CD4-positive, alpha-beta T cell (primary cell): ENCODE measurements around the gene PTPRN2. TPM values are rescaled to one million over a fixed set of nuclear protein-coding genes. Genes with fewer than 3 reads are reported as not detected.

Experiments used
- ATAC-seq: fragments of 200-7000 bp; cut with Tn5 transposase; one replicate; pipeline ENCODE4 v1.10.0; 2022; ENCODE audit warnings: mild to moderate bottlenecking; ENCODE audit not compliant: poor library complexity
- CTCF ChIA-PET: fragments of 350-600 bp; sonication (Branson Sonifier 250); formaldehyde crosslinking; loops from one replicate; lab custom pipeline; 2021; ENCODE audit warnings: antibody characterized with exemption, inconsistent platforms; lab: Charles Lee
- POLR2A ChIA-PET: fragments of 350-600 bp; sonication (Branson Sonifier 250); formaldehyde crosslinking; loops from one replicate; lab custom pipeline; 2021; ENCODE audit warnings: antibody characterized with exemption, inconsistent platforms; lab: Charles Lee
- DNase-seq, 14 experiments: peaks; one replicate each; pipeline ENCODE4 v3.0.0-alpha.2; 2013 to 2020; ENCODE audit warnings: mixed read lengths in 2 of 14
- H3K27ac ChIP-seq, 2 donors: one replicate each; pipeline versions ENCODE4 v1.5.1 to v1.7.0; 2013; ENCODE audit warnings: low read length in 2 of 2, low read depth in 1 of 2, mild to moderate bottlenecking in 1 of 2
- H3K27me3 ChIP-seq, 2 experiments: 1 replicate in 1 of 2; 2 replicates in 1 of 2; pipeline versions ENCODE4 v1.6.1 to v1.7.0; 2013; ENCODE audit warnings: low read length in 2 of 2, control low read depth in 1 of 2, mild to moderate bottlenecking in 1 of 2, moderate library complexity in 1 of 2; ENCODE audit not compliant: insufficient read depth in 2 of 2, control insufficient read depth in 1 of 2
- H3K36me3 ChIP-seq: one replicate; pipeline ENCODE4 v1.6.1; 2013; ENCODE audit warnings: low read length, control low read depth; ENCODE audit not compliant: insufficient read depth
- H3K4me1 ChIP-seq: one replicate; pipeline ENCODE4 v1.6.1; 2013; ENCODE audit warnings: low read length, control low read depth; ENCODE audit not compliant: insufficient read depth
- H3K4me3 ChIP-seq: one replicate; pipeline ENCODE4 v1.5.1; 2013; ENCODE audit warnings: mild to moderate bottlenecking, low read length, moderate library complexity
- H3K9me3 ChIP-seq, 2 experiments: 1 replicate in 1 of 2; 2 replicates in 1 of 2; pipeline versions ENCODE4 v1.6.1 to v1.7.0; 2013; ENCODE audit warnings: low read length in 2 of 2, mild to moderate bottlenecking in 2 of 2, control low read depth in 1 of 2, moderate library complexity in 1 of 2; ENCODE audit not compliant: control insufficient read depth in 1 of 2, insufficient read depth in 1 of 2
- H3K27ac Mint-ChIP-seq: one replicate; pipeline ENCODE4 v1.8.0; 2020; ENCODE audit warnings: mixed read lengths
- H3K27me3 Mint-ChIP-seq: one replicate; pipeline ENCODE4 v1.8.0; 2021; ENCODE audit warnings: mixed read lengths
- H3K36me3 Mint-ChIP-seq: one replicate; pipeline ENCODE4 v1.8.0; 2021; ENCODE audit warnings: low read depth, mixed read lengths
- H3K4me1 Mint-ChIP-seq: one replicate; pipeline ENCODE4 v1.8.0; 2021; ENCODE audit warnings: low read depth, mixed read lengths
- H3K4me3 Mint-ChIP-seq: one replicate; pipeline ENCODE4 v1.8.0; 2020; ENCODE audit warnings: mild to moderate bottlenecking, mixed read lengths
- H3K9me3 Mint-ChIP-seq: one replicate; pipeline ENCODE4 v1.8.0; 2020; ENCODE audit warnings: mixed read lengths
- intact Hi-C, 2 experiments: fragments of 100-400 bp; cut with DNase I in 1 of 2; cut with micrococcal nuclease in 1 of 2; formaldehyde crosslinking; loops; one replicate each; pipeline versions ENCODE4 v1.15.1 to v1.9.0; 2023 to 2025; cut with DNase I, micrococcal nuclease
- total RNA-seq, 174 experiments: library from RNA in 2 of 174; stranded (reverse) in 2 of 174; gene quantifications; one replicate each; pipeline ENCODE4 v1.2.3 and lab custom pipeline; 2021 to 2026
- TF ChIP-seq, protein P1 (sequence below): fragments of 200-600 bp; IDR thresholded peaks from one replicate; pipeline ENCODE4 v1.8.0; 2022; ENCODE audit warnings: antibody characterized with exemption, mild to moderate bottlenecking

Gene PTPRN2
- total RNA-seq, 2 experiments from 2014 or later = 0.34 to 0.44 TPM

- Mint-ChIP-seq H3K27ac (no peak overlapping the region), H3K4me3 (no peak overlapping the region), H3K9me3 (no peaks in the 10 kb centered on the region), H3K4me1 (peaks cover 15% of the 10 kb centered on the region), H3K27me3 (peaks cover 5% of the 10 kb centered on the region), H3K36me3 (no peaks in the 10 kb centered on the region)
- peaks cover 0 to 11% of the 10 kb centered on the region in 2 experiments for H3K9me3 ChIP-seq
- ChIA-PET CTCF (no interaction called here), POLR2A (no interaction called here)
- H3K27me3 ChIP-seq = no peaks in the 10 kb centered on the region
- peaks cover 8% of the 10 kb centered on the region for H3K4me1 ChIP-seq
- TF ChIP-seq, protein P1, sequence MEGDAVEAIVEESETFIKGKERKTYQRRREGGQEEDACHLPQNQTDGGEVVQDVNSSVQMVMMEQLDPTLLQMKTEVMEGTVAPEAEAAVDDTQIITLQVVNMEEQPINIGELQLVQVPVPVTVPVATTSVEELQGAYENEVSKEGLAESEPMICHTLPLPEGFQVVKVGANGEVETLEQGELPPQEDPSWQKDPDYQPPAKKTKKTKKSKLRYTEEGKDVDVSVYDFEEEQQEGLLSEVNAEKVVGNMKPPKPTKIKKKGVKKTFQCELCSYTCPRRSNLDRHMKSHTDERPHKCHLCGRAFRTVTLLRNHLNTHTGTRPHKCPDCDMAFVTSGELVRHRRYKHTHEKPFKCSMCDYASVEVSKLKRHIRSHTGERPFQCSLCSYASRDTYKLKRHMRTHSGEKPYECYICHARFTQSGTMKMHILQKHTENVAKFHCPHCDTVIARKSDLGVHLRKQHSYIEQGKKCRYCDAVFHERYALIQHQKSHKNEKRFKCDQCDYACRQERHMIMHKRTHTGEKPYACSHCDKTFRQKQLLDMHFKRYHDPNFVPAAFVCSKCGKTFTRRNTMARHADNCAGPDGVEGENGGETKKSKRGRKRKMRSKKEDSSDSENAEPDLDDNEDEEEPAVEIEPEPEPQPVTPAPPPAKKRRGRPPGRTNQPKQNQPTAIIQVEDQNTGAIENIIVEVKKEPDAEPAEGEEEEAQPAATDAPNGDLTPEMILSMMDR = no peak
- no peak overlapping the region for H3K27ac ChIP-seq
- H3K36me3 ChIP-seq = no peaks in the 10 kb centered on the region
- DNase-seq (no peak), ATAC-seq (no peak)
- no peak overlapping the region for H3K4me3 ChIP-seq
- intact Hi-C loops = no loop called here
These were observed 662.2 kb downstream of the PTPRN2 start for GRCh38 chr7:157925383-157925875.

- H3K4me1 Mint-ChIP-seq = peaks cover 15% of the 10 kb centered on the region
- peaks cover 0 to 9% of the 10 kb centered on the region in 2 experiments for H3K9me3 ChIP-seq
- H3K27me3 ChIP-seq = no peaks in the 10 kb centered on the region
- H3K4me1 ChIP-seq = peaks cover 8% of the 10 kb centered on the region
- TF ChIP-seq, protein P1 = no peak
- H3K4me3 Mint-ChIP-seq = no peak overlapping the region
- ATAC-seq = no peak
- H3K36me3 Mint-ChIP-seq = no peaks in the 10 kb centered on the region
- no peaks in the 10 kb centered on the region for H3K36me3 ChIP-seq
- no peaks in the 10 kb centered on the region for H3K9me3 Mint-ChIP-seq
- no peak overlapping the region for H3K27ac ChIP-seq
- no peak overlapping the region for H3K4me3 ChIP-seq
- no peak overlapping the region for H3K27ac Mint-ChIP-seq
- CTCF ChIA-PET = no interaction called here
- no peak for DNase-seq
- H3K27me3 Mint-ChIP-seq = no peaks in the 10 kb centered on the region
- intact Hi-C loops = no loop called here
- POLR2A ChIA-PET = no interaction called here
These were observed 663.6 kb downstream of the PTPRN2 start for GRCh38 chr7:157923903-157924630.

DNA sequence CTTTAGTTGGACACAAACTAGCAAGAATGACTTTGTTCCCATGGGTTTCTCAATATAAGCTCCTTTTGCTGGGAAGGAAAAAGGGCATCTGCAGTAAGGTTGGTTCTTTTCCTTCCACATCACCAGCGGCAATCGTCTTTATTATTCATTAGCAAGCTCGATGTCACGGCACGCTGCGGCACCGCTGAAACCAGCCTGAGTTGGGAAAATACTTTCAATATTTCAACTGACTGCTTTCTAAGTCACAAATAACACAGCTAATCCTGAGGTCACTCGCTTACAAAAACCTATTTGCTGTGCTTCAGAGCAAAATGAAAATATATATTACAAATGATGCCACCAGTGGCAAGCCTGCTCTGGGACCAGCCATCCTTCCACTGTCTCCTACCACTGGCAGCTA, 665.0 kb downstream of the PTPRN2 start:
- H3K4me1 ChIP-seq = peaks cover 8% of the 10 kb centered on the region
- peaks cover 0 to 9% of the 10 kb centered on the region in 2 experiments for H3K9me3 ChIP-seq
- no peaks in the 10 kb centered on the region for H3K27me3 ChIP-seq
- H3K27ac Mint-ChIP-seq = no peak overlapping the region
- peaks cover 15% of the 10 kb centered on the region for H3K4me1 Mint-ChIP-seq
- ChIA-PET POLR2A (interaction anchor here (0.7 kb wide), 1 partner anchor 338 kb away, joined by 4 read pairs; no protein-coding TSS in a partner anchor), CTCF (no interaction called here)
- H3K4me3 ChIP-seq = no peak overlapping the region
- DNase-seq (no peak), ATAC-seq (no peak)
- intact Hi-C loops = no loop called here
- H3K27ac ChIP-seq = no peak overlapping the region
- H3K36me3 Mint-ChIP-seq = no peaks in the 10 kb centered on the region
- H3K36me3 ChIP-seq = no peaks in the 10 kb centered on the region
- H3K27me3 Mint-ChIP-seq = peaks cover 9% of the 10 kb centered on the region
- no peaks in the 10 kb centered on the region for H3K9me3 Mint-ChIP-seq
- no peak overlapping the region for H3K4me3 Mint-ChIP-seq
- TF ChIP-seq, protein P1 = no peak
